Caco-2 (cell line): ENCODE results near the gene PRR22. TPM values are rescaled to one million over a fixed set of nuclear protein-coding genes. Genes with fewer than 3 reads are reported as not detected.

Source experiments
- Bru-seq: library from RNA; stranded (reverse); fragments of 400-500 nt; gene quantifications from one replicate; lab custom pipeline; 2021; lab: Mats Ljungman, UMichigan
- BruChase-seq, 2 experiments: library from RNA; stranded (reverse); fragments of 400-500 nt; gene quantifications; one replicate each; lab custom pipeline; 2021; lab: Mats Ljungman, UMichigan
- BruUV-seq: library from RNA; stranded (reverse); fragments of 400-500 nt; replicated peaks from 2 replicates; lab custom pipeline; 2021; lab: Mats Ljungman, UMichigan
- CTCF ChIA-PET: fragments of 300-600 bp; sonication (Branson Sonifier 250); formaldehyde crosslinking; loops from one replicate; lab custom pipeline; 2022; ENCODE audit warnings: antibody characterized with exemption; lab: Charles Lee
- POLR2A ChIA-PET: fragments of 300-600 bp; sonication (Branson Sonifier 250); formaldehyde crosslinking; loops from one replicate; lab custom pipeline; 2022; ENCODE audit warnings: antibody characterized with exemption; lab: Charles Lee
- DNase-seq, 2 experiments: peaks; one replicate each; pipeline versions ENCODE4 v3.0.0 to v3.0.0-alpha.2; 2020 to 2022
- H3K27me3 ChIP-seq: replicated peaks from 2 replicates; pipeline ENCODE4 v1.6.0; 2011; ENCODE audit warnings: low read length; ENCODE audit not compliant: control insufficient read depth, insufficient read depth
- H3K36me3 ChIP-seq: 2 replicates; pipeline ENCODE4 v1.5.1; 2011; ENCODE audit warnings: low read length; ENCODE audit not compliant: control insufficient read depth, insufficient read depth
- H3K4me1 ChIP-seq: fragments of 250-450 bp; sonication (Bioruptor Pico); 2 replicates; pipeline ENCODE4 v1.5.1; 2020; ENCODE audit warnings: mild to moderate bottlenecking
- H3K4me3 ChIP-seq: 2 replicates; pipeline ENCODE4 v1.5.1; 2011; ENCODE audit warnings: low read depth, mild to moderate bottlenecking, control low read depth, low read length
- H3K9me3 ChIP-seq: fragments of 250-450 bp; sonication (Bioruptor Pico); 2 replicates; pipeline ENCODE4 v1.5.1; 2020; ENCODE audit warnings: mild to moderate bottlenecking, moderate library complexity
- H3K27ac Mint-ChIP-seq: one replicate; pipeline ENCODE4 v1.8.0; 2022; ENCODE audit warnings: mixed read lengths; ENCODE audit not compliant: unreplicated experiment
- H3K27me3 Mint-ChIP-seq: one replicate; pipeline ENCODE4 v1.8.0; 2022; ENCODE audit warnings: mixed read lengths; ENCODE audit not compliant: insufficient read depth, unreplicated experiment
- H3K36me3 Mint-ChIP-seq: one replicate; pipeline ENCODE4 v1.8.0; 2022; ENCODE audit warnings: mild to moderate bottlenecking, mixed read lengths; ENCODE audit not compliant: insufficient read depth, unreplicated experiment
- H3K4me1 Mint-ChIP-seq: one replicate; pipeline ENCODE4 v1.8.0; 2022; ENCODE audit warnings: low read depth, mixed read lengths; ENCODE audit not compliant: unreplicated experiment
- H3K4me3 Mint-ChIP-seq: one replicate; pipeline ENCODE4 v1.8.0; 2022; ENCODE audit warnings: mild to moderate bottlenecking, moderate library complexity, mixed read lengths; ENCODE audit not compliant: unreplicated experiment
- H3K9me3 Mint-ChIP-seq: one replicate; pipeline ENCODE4 v1.8.0; 2022; ENCODE audit warnings: mixed read lengths; ENCODE audit not compliant: unreplicated experiment
- intact Hi-C: fragments of 100-400 bp; cut with micrococcal nuclease; formaldehyde crosslinking; loops from one replicate; pipeline ENCODE4 v1.10.0; 2022; ENCODE audit not compliant: unreplicated experiment
- long read RNA-seq: library from polyadenylated mRNA; stranded (forward); transcript quantifications from one replicate; pipeline ENCODE4 v2.0.0, GENCODE V29; 2022
- total RNA-seq: library from RNA; stranded (reverse); gene quantifications from 2 replicates; pipeline ENCODE4 v1.2.3, GENCODE V29; 2022
- TF ChIP-seq, protein P1 (sequence below), 2 experiments: fragments of 200-600 bp in 1 of 2; IDR thresholded peaks; 1 replicate in 1 of 2; 2 replicates in 1 of 2; pipeline versions ENCODE4 v1.5.1 to v1.8.0; 2011 to 2022; ENCODE audit warnings: antibody characterized with exemption in 1 of 2, control low read depth in 1 of 2, inconsistent platforms in 1 of 2, low read depth in 1 of 2, low read length in 1 of 2, mild to moderate bottlenecking in 1 of 2, moderate library complexity in 1 of 2; ENCODE audit not compliant: insufficient read depth in 1 of 2, severe bottlenecking in 1 of 2, unreplicated experiment in 1 of 2

PRR22 gene
- 7.1 TPM in 2 replicates for total RNA-seq
- percentile 45 among the genes with signal in this experiment for Bru-seq, nascent RNA
- percentile 47 among the genes with signal in this experiment for BruChase-seq, experiment 1, labeled RNA remaining after a 2-hour chase
- percentile 56 among the genes with signal in this experiment for BruChase-seq, experiment 2, labeled RNA remaining after a 6-hour chase
- long read RNA-seq, partial matches to known transcripts, result 0 of 2 reads
- long read RNA-seq, other reads (novel, unspliced or antisense), result 0 of 2 reads

DNA sequence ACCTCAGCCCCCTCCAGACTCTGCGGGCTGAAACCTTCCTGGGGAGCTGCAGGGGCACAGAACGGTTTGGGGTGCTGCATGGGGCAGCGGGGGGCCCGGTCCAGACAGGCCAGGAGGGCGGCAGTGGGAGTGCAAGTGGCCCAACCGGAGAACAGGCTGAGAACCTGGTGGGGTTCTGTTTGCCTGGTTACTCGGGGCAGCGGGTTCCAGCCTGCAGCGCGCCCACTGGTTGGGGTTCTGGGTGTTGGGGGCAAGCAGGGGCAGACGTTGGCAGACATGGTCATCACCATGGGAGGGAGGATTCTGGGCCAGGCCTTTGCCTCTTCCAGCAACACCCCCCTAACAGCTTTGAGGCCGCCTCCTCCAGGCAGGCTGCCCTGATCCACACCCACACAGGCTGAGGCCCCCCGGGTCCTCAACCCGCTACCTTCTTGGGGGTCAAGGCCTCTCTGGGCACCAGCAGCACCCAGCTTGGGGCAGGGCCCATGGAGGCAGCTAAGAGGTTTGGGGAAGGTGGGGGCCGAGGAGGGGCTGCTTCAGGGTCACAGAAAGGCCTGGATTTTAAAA, at the start of gene PRR22:
Gene PRR22 (minus strand): TSS at position 166 of the 567 bp plus-strand sequence. CDS start 86 bp downstream, at position 80.
- Histone ChIP-seq H3K4me3 (no peak within 1 kb of the TSS), H3K27me3 (no peaks in the 10 kb centered on the region), H3K36me3 (peaks cover 1% of the 10 kb centered on the region; the same call in 1 of the 2 replicates), H3K9me3 (no peaks in the 10 kb centered on the region), H3K4me1 (no peaks in the 10 kb centered on the region)
- no peak for DNase-seq
- ChIA-PET CTCF (no interaction called here), POLR2A (no interaction called here)
- BruUV-seq, result no TSS peak
- Mint-ChIP-seq H3K4me1 (no peaks in the 10 kb centered on the region), H3K9me3 (no peaks in the 10 kb centered on the region), H3K4me3 (no peak within 1 kb of the TSS), H3K36me3 (peaks cover 48% of the 10 kb centered on the region), H3K27me3 (no peaks in the 10 kb centered on the region), H3K27ac (no peak within 1 kb of the TSS)
- TF ChIP-seq, protein P1, sequence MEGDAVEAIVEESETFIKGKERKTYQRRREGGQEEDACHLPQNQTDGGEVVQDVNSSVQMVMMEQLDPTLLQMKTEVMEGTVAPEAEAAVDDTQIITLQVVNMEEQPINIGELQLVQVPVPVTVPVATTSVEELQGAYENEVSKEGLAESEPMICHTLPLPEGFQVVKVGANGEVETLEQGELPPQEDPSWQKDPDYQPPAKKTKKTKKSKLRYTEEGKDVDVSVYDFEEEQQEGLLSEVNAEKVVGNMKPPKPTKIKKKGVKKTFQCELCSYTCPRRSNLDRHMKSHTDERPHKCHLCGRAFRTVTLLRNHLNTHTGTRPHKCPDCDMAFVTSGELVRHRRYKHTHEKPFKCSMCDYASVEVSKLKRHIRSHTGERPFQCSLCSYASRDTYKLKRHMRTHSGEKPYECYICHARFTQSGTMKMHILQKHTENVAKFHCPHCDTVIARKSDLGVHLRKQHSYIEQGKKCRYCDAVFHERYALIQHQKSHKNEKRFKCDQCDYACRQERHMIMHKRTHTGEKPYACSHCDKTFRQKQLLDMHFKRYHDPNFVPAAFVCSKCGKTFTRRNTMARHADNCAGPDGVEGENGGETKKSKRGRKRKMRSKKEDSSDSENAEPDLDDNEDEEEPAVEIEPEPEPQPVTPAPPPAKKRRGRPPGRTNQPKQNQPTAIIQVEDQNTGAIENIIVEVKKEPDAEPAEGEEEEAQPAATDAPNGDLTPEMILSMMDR (IDR thresholded peaks at IDR 0.05; ENCODE audit: insufficient read depth in 1 of 2, low read depth in 1 of 2, low read length in 1 of 2, severe bottlenecking in 1 of 2, unreplicated experiment in 1 of 2), result no peak
- intact Hi-C loops, result no loop called here

DNA sequence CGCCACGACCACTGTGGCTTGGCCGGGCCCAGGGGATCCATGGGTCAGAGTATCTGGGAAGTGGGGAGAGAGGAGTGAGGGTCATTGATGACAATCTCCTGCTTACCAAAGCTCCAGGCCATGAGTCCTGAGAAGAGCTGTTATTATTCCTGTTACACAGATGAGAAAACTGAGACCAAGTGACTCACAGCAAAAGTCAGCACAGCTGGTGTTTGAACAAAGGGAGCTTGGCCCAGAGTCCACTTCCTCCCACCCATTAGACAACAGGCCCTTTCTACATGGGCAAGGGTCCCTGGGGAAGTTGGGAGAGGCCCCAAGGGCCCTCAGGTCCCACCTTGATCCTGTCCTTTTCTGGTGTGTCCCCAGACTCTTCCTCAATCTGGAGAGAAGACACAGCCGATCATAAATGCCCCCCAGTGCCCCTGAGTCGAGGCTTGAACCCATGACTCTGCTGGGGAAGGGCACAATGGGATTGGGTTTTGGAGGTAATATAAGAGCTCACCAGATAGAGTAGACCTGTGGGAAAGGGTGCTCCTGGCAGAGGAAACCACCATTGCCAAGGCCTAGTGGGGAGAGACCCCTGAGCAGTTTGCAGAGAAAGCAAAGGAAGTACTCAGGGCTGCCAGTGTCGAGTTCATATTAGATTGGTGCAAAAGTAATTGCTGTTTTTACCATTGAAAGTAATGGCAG, 48.1 kb upstream of the PRR22 start:
- Histone ChIP-seq H3K4me1 (no peaks in the 10 kb centered on the region), H3K36me3 (no peaks in the 10 kb centered on the region), H3K27me3 (no peaks in the 10 kb centered on the region), H3K9me3 (no peaks in the 10 kb centered on the region), H3K4me3 (no peak overlapping the region)
- Mint-ChIP-seq H3K27ac (no peak overlapping the region), H3K36me3 (peaks cover 12% of the 10 kb centered on the region), H3K4me1 (no peaks in the 10 kb centered on the region), H3K4me3 (no peak overlapping the region), H3K9me3 (no peaks in the 10 kb centered on the region), H3K27me3 (no peaks in the 10 kb centered on the region)
- CTCF ChIA-PET, result no interaction called here
- POLR2A ChIA-PET, result no interaction called here
- TF ChIP-seq, protein P1 (IDR thresholded peaks at IDR 0.05; ENCODE audit: insufficient read depth in 1 of 2, low read depth in 1 of 2, low read length in 1 of 2, severe bottlenecking in 1 of 2, unreplicated experiment in 1 of 2), result no peak
- no TSS peak for BruUV-seq
- intact Hi-C loops, result no loop called here
- DNase-seq, result no peak

DNA sequence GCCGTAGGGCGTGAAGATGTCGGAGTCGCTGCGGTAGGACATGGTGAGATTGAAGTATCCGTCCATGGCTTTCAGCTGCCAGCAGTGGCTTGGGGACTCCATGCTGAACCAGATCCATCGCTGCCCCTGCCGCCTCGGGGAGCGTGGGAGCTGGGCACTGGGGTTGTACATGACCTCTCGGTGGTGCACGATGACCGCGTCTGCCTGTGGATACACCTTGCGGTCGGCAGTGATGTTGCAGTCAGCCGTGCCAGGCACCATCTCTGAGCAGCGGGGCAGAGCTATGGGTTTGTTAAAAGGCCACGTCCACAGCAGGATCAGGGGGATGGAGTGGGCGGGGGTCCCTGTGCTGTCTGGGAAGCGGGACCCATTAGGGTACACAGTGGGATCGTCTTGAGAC, 47.5 kb upstream of the PRR22 start:
- ChIA-PET POLR2A (no interaction called here), CTCF (no interaction called here)
- H3K27me3 ChIP-seq, result no peaks in the 10 kb centered on the region
- TF ChIP-seq, protein P1 (IDR thresholded peaks at IDR 0.05; ENCODE audit: insufficient read depth in 1 of 2, low read depth in 1 of 2, low read length in 1 of 2, severe bottlenecking in 1 of 2, unreplicated experiment in 1 of 2), result no peak
- peaks cover 12% of the 10 kb centered on the region for H3K36me3 Mint-ChIP-seq
- H3K9me3 ChIP-seq, result no peaks in the 10 kb centered on the region
- BruUV-seq, result no TSS peak
- H3K27me3 Mint-ChIP-seq, result no peaks in the 10 kb centered on the region
- no peak overlapping the region for H3K27ac Mint-ChIP-seq
- H3K4me1 Mint-ChIP-seq, result peaks cover 4% of the 10 kb centered on the region
- peaks cover 4% of the 10 kb centered on the region; the same call in 1 of the 2 replicates for H3K4me1 ChIP-seq
- H3K36me3 ChIP-seq, result no peaks in the 10 kb centered on the region
- no peak overlapping the region for H3K4me3 ChIP-seq
- no peaks in the 10 kb centered on the region for H3K9me3 Mint-ChIP-seq
- no peak for DNase-seq
- intact Hi-C loops, result no loop called here
- H3K4me3 Mint-ChIP-seq, result no peak overlapping the region
